Measurements from ENCODE around the gene TXNL4B.

GRCh38 chr16:72073560-72074230 is 19.7 kb downstream of the TXNL4B start:
- no peak for TF ChIP-seq REST (IDR thresholded peaks at IDR 0.05; ENCODE audit: insufficient read depth in 1 of 2, low read depth in 2 of 2, low read length in 2 of 2)
- no peak for TF ChIP-seq TAF1 (IDR thresholded peaks at IDR 0.05; ENCODE audit: borderline replicate concordance, insufficient read depth, low read length)
- no peak for TF ChIP-seq POLR2AphosphoS5 (IDR thresholded peaks at IDR 0.05; ENCODE audit: low read depth, low read length)
- no peak for TF ChIP-seq SIN3A (IDR thresholded peaks at IDR 0.05; ENCODE audit: borderline replicate concordance, insufficient read depth, low read length)
- TF ChIP-seq FOXP2 (optimal IDR thresholded peaks at IDR 0.05; ENCODE audit: borderline replicate concordance, extremely low read depth, extremely low read length, insufficient read depth): no peak
